Trophoblast cell (in vitro differentiated cells and primary cell): ENCODE results near the gene SLC7A6.

Experiments used
- DNase-seq, 2 donors: peaks; one replicate each; pipeline ENCODE4 v3.0.0-alpha.2; 2016
- H2AFZ ChIP-seq: 2 replicates; pipeline ENCODE4 v1.6.1; 2013; ENCODE audit warnings: low read length, moderate library complexity, mild to moderate bottlenecking; ENCODE audit not compliant: insufficient read depth, poor library complexity
- H2AK5ac ChIP-seq: 2 replicates; pipeline ENCODE4 v1.6.1; 2013; ENCODE audit warnings: mild to moderate bottlenecking, low read length
- H2BK120ac ChIP-seq: 2 replicates; pipeline ENCODE4 v1.6.1; 2013; ENCODE audit warnings: low read length, mild to moderate bottlenecking, moderate library complexity; ENCODE audit not compliant: insufficient read depth, poor library complexity
- H2BK12ac ChIP-seq: 2 replicates; pipeline ENCODE4 v1.6.1; 2013; ENCODE audit warnings: mild to moderate bottlenecking, low read length, moderate library complexity
- H2BK5ac ChIP-seq: 2 replicates; pipeline ENCODE4 v1.6.1; 2013; ENCODE audit warnings: low read length, low read depth, moderate library complexity, mild to moderate bottlenecking; ENCODE audit not compliant: poor library complexity
- H3K14ac ChIP-seq: 2 replicates; pipeline ENCODE4 v1.6.1; 2013; ENCODE audit warnings: mild to moderate bottlenecking, low read length
- H3K18ac ChIP-seq: 2 replicates; pipeline ENCODE4 v1.6.1; 2013; ENCODE audit warnings: mild to moderate bottlenecking, low read length
- H3K23ac ChIP-seq: 2 replicates; pipeline ENCODE4 v1.6.1; 2013; ENCODE audit warnings: low read length
- H3K27ac ChIP-seq: 2 replicates; pipeline ENCODE4 v1.5.1; 2013; ENCODE audit warnings: low read depth, mild to moderate bottlenecking, inconsistent platforms, low read length, moderate library complexity
- H3K27me3 ChIP-seq: 2 replicates; pipeline ENCODE4 v1.6.1; 2013; ENCODE audit warnings: inconsistent platforms, mild to moderate bottlenecking, low read length, moderate library complexity; ENCODE audit not compliant: insufficient read depth
- H3K36me3 ChIP-seq, 2 experiments: 1 replicate in 1 of 2; 2 replicates in 1 of 2; pipeline ENCODE4 v1.6.1; 2013; ENCODE audit warnings: low read length in 2 of 2, mild to moderate bottlenecking in 2 of 2, moderate library complexity in 1 of 2; ENCODE audit not compliant: insufficient read depth in 2 of 2, control insufficient read depth in 1 of 2
- H3K4ac ChIP-seq: 2 replicates; pipeline ENCODE4 v1.6.1; 2013; ENCODE audit warnings: low read depth, mild to moderate bottlenecking, low read length, moderate library complexity
- H3K4me1 ChIP-seq, 2 experiments: 1 replicate in 1 of 2; 2 replicates in 1 of 2; pipeline ENCODE4 v1.6.1; 2013; ENCODE audit warnings: low read length in 2 of 2, mild to moderate bottlenecking in 2 of 2, moderate library complexity in 1 of 2; ENCODE audit not compliant: insufficient read depth in 2 of 2, control insufficient read depth in 1 of 2
- H3K4me2 ChIP-seq: 2 replicates; pipeline ENCODE4 v1.6.1; 2013; ENCODE audit warnings: inconsistent platforms, mild to moderate bottlenecking, low read length, moderate library complexity
- H3K4me3 ChIP-seq: 2 replicates; pipeline ENCODE4 v1.5.1; 2013; ENCODE audit warnings: mild to moderate bottlenecking, low read depth, low read length, inconsistent platforms
- H3K79me1 ChIP-seq: one replicate; pipeline ENCODE4 v1.6.1; 2013; ENCODE audit warnings: low read length
- H3K79me2 ChIP-seq: 2 replicates; pipeline ENCODE4 v1.6.1; 2013; ENCODE audit warnings: low read length, mild to moderate bottlenecking; ENCODE audit not compliant: control insufficient read depth, insufficient read depth, poor library complexity
- H3K9ac ChIP-seq: 2 replicates; pipeline ENCODE4 v1.6.1; 2013; ENCODE audit warnings: mild to moderate bottlenecking, low read length
- H3K9me3 ChIP-seq: 2 replicates; pipeline ENCODE4 v1.6.1; 2013; ENCODE audit warnings: low read depth, mild to moderate bottlenecking, control low read depth, inconsistent platforms, low read length; ENCODE audit not compliant: insufficient read depth
- H4K12ac ChIP-seq: 2 replicates; pipeline ENCODE4 v1.6.1; 2013; ENCODE audit warnings: low read depth, mild to moderate bottlenecking, low read length, moderate library complexity
- H4K8ac ChIP-seq: 2 replicates; pipeline ENCODE4 v1.6.1; 2013; ENCODE audit warnings: low read depth, mild to moderate bottlenecking, low read length, moderate library complexity
- H4K91ac ChIP-seq: one replicate; pipeline ENCODE4 v1.6.1; 2013; ENCODE audit warnings: low read depth, mild to moderate bottlenecking, low read length, moderate library complexity
- WGBS: extraction: QIAGEN DNeasy Blood & Tissue Kit; methylation state at CpG from one replicate; pipeline ENCODE4 v1.1.7; 2013; ENCODE audit warnings: missing lambda C conversion rate; ENCODE audit not compliant: insufficient read length, insufficient coverage; ENCODE audit errors: extremely low coverage; 5-methylcytosine and 5-hydroxymethylcytosine counted together

Gene SLC7A6

DNA sequence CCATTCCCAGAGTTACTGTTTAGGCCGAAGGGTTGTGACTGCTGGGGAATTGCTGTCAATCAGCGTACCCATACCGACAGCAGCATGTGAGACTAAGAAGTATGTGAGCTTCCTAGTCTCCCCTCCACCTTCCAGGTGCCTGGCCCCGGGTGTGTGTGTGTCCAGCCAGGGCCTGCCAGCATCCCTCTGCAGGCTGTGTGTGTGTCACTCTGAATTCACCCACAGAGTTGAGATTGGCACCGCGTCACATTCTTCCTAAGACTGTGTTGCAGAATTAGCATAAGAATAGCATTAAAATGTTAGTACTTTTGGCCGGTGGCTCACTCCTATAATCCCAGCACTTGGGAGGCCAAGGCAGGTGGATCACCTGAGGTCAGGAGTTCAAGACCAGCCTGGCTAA, 78.3 kb downstream of the SLC7A6 start:
- no peak overlapping the region for H3K23ac ChIP-seq
- H2AK5ac ChIP-seq = no peak overlapping the region
- no peak overlapping the region for H2BK5ac ChIP-seq
- no peak overlapping the region for H3K9ac ChIP-seq
- H3K4me3 ChIP-seq = no peak overlapping the region
- H2BK12ac ChIP-seq = no peak overlapping the region
- H3K79me2 ChIP-seq = peaks cover 2% of the 10 kb centered on the region
- no peak overlapping the region for H2AFZ ChIP-seq
- H3K4me1 ChIP-seq = peaks cover 9 to 19% of the 10 kb centered on the region in 2 experiments
- H4K12ac ChIP-seq = no peak overlapping the region
- peaks cover 4% of the 10 kb centered on the region for H3K9me3 ChIP-seq
- no peak overlapping the region for H4K8ac ChIP-seq
- H3K27me3 ChIP-seq = no peaks in the 10 kb centered on the region
- no peak overlapping the region for H3K4me2 ChIP-seq
- no CpG with 5 or more reads among the region's 7 CpGs for WGBS
- H3K36me3 ChIP-seq = peaks cover 46 to 56% of the 10 kb centered on the region in 2 experiments
- no peak overlapping the region for H3K27ac ChIP-seq
- H3K4ac ChIP-seq = no peak overlapping the region
- H3K18ac ChIP-seq = no peak overlapping the region
- no peak overlapping the region for H3K14ac ChIP-seq
- H4K91ac ChIP-seq = no peak overlapping the region
- H3K79me1 ChIP-seq = no peaks in the 10 kb centered on the region
- DNase-seq = no peak
- no peak overlapping the region for H2BK120ac ChIP-seq

DNA sequence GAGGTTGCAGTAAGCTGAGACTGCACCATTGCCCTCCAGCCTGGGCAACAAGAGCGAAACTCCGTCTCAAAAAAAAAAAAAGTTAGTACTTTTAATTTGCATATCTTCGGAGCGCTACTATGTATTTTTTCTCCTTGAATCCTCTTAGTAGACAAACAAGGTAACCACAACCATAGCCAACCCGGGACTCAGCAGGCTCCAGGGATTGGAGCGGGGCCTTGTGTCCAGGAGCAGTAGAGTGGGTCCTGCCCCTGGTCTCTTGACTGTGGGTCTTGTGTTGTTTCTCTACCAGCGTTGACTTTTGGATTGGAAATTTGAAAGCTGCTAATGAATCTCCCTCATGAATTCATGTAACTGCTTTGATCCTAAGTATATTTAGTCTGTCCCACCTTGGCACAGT, 78.8 kb downstream of the SLC7A6 start:
- no peak for DNase-seq
- Histone ChIP-seq H3K18ac (no peak overlapping the region), H2AFZ (no peak overlapping the region), H2AK5ac (no peak overlapping the region), H3K14ac (no peak overlapping the region), H3K4me3 (no peak overlapping the region), H4K91ac (no peak overlapping the region), H3K23ac (no peak overlapping the region), H3K9me3 (peaks cover 4% of the 10 kb centered on the region), H4K12ac (no peak overlapping the region), H3K4me1 (peaks cover 10 to 19% of the 10 kb centered on the region in 2 experiments), H3K79me1 (no peaks in the 10 kb centered on the region), H3K4ac (no peak overlapping the region), H4K8ac (no peak overlapping the region), H3K9ac (no peak overlapping the region), H2BK120ac (no peak overlapping the region), H2BK5ac (no peak overlapping the region), H3K36me3 (peaks cover 41 to 51% of the 10 kb centered on the region in 2 experiments), H3K4me2 (no peak overlapping the region), H3K27me3 (no peaks in the 10 kb centered on the region), H3K79me2 (peaks cover 2% of the 10 kb centered on the region), H2BK12ac (no peak overlapping the region), H3K27ac (no peak overlapping the region)
- no CpG with 5 or more reads among the region's 7 CpGs for WGBS

DNA sequence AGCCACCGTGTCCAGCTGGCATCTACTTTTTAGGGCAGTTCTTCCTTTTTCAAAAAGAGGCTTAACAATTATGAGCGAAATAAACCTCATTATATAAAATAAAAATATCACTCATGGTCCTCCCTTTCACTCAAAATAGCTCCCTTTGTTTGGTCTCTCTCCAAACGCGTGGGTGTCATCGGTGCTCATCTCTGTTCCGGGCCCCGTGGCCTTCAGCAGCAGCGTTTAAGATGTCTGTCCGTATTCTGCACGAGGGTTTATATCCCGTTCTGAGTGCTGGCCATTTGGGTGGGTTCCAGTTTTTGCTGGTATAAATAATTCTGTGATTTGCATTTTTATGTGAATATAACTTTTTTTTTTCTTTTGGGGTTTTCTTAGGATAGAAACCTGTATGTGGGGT, 79.9 kb downstream of the SLC7A6 start:
- H3K18ac ChIP-seq = no peak overlapping the region
- no peak overlapping the region for H2AFZ ChIP-seq
- H3K14ac ChIP-seq = no peak overlapping the region
- WGBS = no CpG with 5 or more reads among the region's 11 CpGs
- H3K23ac ChIP-seq = no peak overlapping the region
- H3K27me3 ChIP-seq = no peaks in the 10 kb centered on the region
- peaks cover 2% of the 10 kb centered on the region for H3K79me2 ChIP-seq
- no peak overlapping the region for H4K8ac ChIP-seq
- H3K27ac ChIP-seq = no peak overlapping the region
- no peak overlapping the region for H2BK120ac ChIP-seq
- H2BK12ac ChIP-seq = no peak overlapping the region
- peaks cover 11 to 25% of the 10 kb centered on the region in 2 experiments for H3K4me1 ChIP-seq
- peaks cover 6% of the 10 kb centered on the region for H3K9me3 ChIP-seq
- H4K12ac ChIP-seq = no peak overlapping the region
- H2BK5ac ChIP-seq = no peak overlapping the region
- no peak overlapping the region for H3K9ac ChIP-seq
- DNase-seq = no peak
- H3K79me1 ChIP-seq = peaks cover 3% of the 10 kb centered on the region
- no peak overlapping the region for H3K4me2 ChIP-seq
- H3K4me3 ChIP-seq = no peak overlapping the region
- no peak overlapping the region for H2AK5ac ChIP-seq
- no peak overlapping the region for H3K4ac ChIP-seq
- H4K91ac ChIP-seq = no peak overlapping the region
- peaks cover 41 to 51% of the 10 kb centered on the region in 2 experiments for H3K36me3 ChIP-seq

DNA sequence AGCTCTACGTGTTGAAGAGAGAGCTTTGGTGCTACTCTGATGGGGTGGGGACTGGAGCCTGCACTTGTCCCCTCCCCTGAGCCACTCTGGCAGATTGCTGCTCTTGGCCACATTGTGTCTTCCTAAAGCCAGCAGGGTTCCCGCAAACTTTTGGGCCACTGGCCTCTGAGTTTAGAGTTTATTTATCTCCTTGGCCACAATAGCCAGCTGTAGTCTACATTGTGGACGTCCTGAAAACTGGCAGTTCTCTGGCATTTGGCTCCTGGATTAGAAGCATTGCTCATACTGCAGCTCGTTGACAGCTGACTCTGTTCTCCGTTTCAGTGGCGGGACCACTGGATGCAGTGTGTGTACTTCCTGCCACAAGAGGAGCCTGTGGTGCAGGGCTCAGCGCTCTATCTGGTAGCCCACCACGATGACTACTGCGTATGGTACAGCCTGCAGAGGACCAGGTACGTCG, 81.1 kb downstream of the SLC7A6 start:
- H3K14ac ChIP-seq = no peak overlapping the region
- no peak overlapping the region for H3K4me2 ChIP-seq
- H3K4me3 ChIP-seq = no peak overlapping the region
- no peak overlapping the region for H4K12ac ChIP-seq
- DNase-seq = no peak
- no peak overlapping the region for H3K4ac ChIP-seq
- no peak overlapping the region for H3K18ac ChIP-seq
- H3K27me3 ChIP-seq = no peaks in the 10 kb centered on the region
- no peak overlapping the region for H2BK120ac ChIP-seq
- peaks cover 3% of the 10 kb centered on the region for H3K79me1 ChIP-seq
- no peak overlapping the region for H2AK5ac ChIP-seq
- no peak overlapping the region for H4K91ac ChIP-seq
- no peak overlapping the region for H2BK5ac ChIP-seq
- H3K23ac ChIP-seq = no peak overlapping the region
- no peak overlapping the region for H4K8ac ChIP-seq
- peaks cover 2% of the 10 kb centered on the region for H3K79me2 ChIP-seq
- peak overlapping the region; percentile 32 for H2BK12ac ChIP-seq
- H3K36me3 ChIP-seq = peaks cover 33 to 40% of the 10 kb centered on the region in 2 experiments
- peaks cover 6% of the 10 kb centered on the region for H3K9me3 ChIP-seq
- H3K4me1 ChIP-seq = peaks cover 11 to 28% of the 10 kb centered on the region in 2 experiments
- H2AFZ ChIP-seq = no peak overlapping the region
- WGBS = no CpG with 5 or more reads among the region's 11 CpGs
- H3K27ac ChIP-seq = no peak overlapping the region
- H3K9ac ChIP-seq = no peak overlapping the region
